HEK293T (cell line): ENCODE results near the gene ABHD11.

Experiments used
- ARNT ChIP-seq: fragments of 450-650 bp; IDR thresholded peaks from 2 replicates; pipeline ENCODE4 v1.6.1; 2017; ENCODE audit warnings: mild to moderate bottlenecking
- CTBP1 ChIP-seq: fragments of 450-650 bp; IDR thresholded peaks from 2 replicates; pipeline ENCODE4 v1.6.1; 2016; ENCODE audit warnings: borderline replicate concordance
- ELF4 ChIP-seq: fragments of 450-650 bp; IDR thresholded peaks from 2 replicates; pipeline ENCODE4 v1.6.1; 2017; ENCODE audit warnings: antibody characterized with exemption
- FOXA1 ChIP-seq: fragments of 450-650 bp; IDR thresholded peaks from 2 replicates; pipeline ENCODE4 v1.6.1; 2016; ENCODE audit warnings: mild to moderate bottlenecking
- FOXK2 ChIP-seq: fragments of 450-650 bp; IDR thresholded peaks from 2 replicates; pipeline ENCODE4 v1.6.1; 2016; ENCODE audit warnings: mild to moderate bottlenecking
- FOXM1 ChIP-seq: fragments of 450-650 bp; IDR thresholded peaks from 2 replicates; pipeline ENCODE4 v1.6.1; 2017; ENCODE audit warnings: mild to moderate bottlenecking, borderline replicate concordance
- HDGF ChIP-seq: fragments of 450-650 bp; IDR thresholded peaks from 2 replicates; pipeline ENCODE4 v1.6.1; 2017; ENCODE audit warnings: antibody characterized with exemption, borderline replicate concordance
- LEF1 ChIP-seq: fragments of 450-650 bp; IDR thresholded peaks from 2 replicates; pipeline ENCODE4 v1.6.1; 2017; ENCODE audit warnings: mild to moderate bottlenecking, borderline replicate concordance
- NFRKB ChIP-seq: fragments of 450-650 bp; IDR thresholded peaks from 2 replicates; pipeline ENCODE4 v1.6.1; 2016; ENCODE audit warnings: mild to moderate bottlenecking, moderate library complexity
- SP1 ChIP-seq: fragments of 450-650 bp; IDR thresholded peaks from 2 replicates; pipeline ENCODE4 v1.6.1; 2017
- SUZ12 ChIP-seq: fragments of 450-650 bp; IDR thresholded peaks from 2 replicates; pipeline ENCODE4 v1.6.1; 2016; ENCODE audit warnings: mild to moderate bottlenecking
- TARDBP ChIP-seq: fragments of 450-650 bp; IDR thresholded peaks from 2 replicates; pipeline ENCODE4 v1.6.1; 2016
- ZNF384 ChIP-seq: fragments of 450-650 bp; IDR thresholded peaks from 2 replicates; pipeline ENCODE4 v1.6.1; 2016
- TF ChIP-seq, protein P1 (sequence below): fragments of 450-650 bp; IDR thresholded peaks from 2 replicates; pipeline ENCODE4 v1.6.1; 2016

GRCh38 chr7:73735528-73735905 is 3.1 kb downstream of the ABHD11 start:
- no peak for TF ChIP-seq ZNF384
- TF ChIP-seq ARNT, result no peak
- TF ChIP-seq ELF4, result no peak
- TF ChIP-seq FOXM1, result no peak
- TF ChIP-seq TARDBP, result no peak
- TF ChIP-seq SUZ12, result no peak
- no peak for TF ChIP-seq NFRKB
- TF ChIP-seq CTBP1, result no peak
- TF ChIP-seq, protein P1, sequence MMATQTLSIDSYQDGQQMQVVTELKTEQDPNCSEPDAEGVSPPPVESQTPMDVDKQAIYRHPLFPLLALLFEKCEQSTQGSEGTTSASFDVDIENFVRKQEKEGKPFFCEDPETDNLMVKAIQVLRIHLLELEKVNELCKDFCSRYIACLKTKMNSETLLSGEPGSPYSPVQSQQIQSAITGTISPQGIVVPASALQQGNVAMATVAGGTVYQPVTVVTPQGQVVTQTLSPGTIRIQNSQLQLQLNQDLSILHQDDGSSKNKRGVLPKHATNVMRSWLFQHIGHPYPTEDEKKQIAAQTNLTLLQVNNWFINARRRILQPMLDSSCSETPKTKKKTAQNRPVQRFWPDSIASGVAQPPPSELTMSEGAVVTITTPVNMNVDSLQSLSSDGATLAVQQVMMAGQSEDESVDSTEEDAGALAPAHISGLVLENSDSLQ, result no peak
- no peak for TF ChIP-seq FOXK2
- TF ChIP-seq HDGF, result no peak
- TF ChIP-seq SP1, result no peak
- TF ChIP-seq LEF1, result no peak
- TF ChIP-seq FOXA1, result no peak
